HEK293 (cell line): Measurements from ENCODE around the gene GFOD1.

ENCODE experiments used
- CTCF ChIA-PET: fragments of 350-600 bp; formaldehyde crosslinking; extraction: SDS; loops from one replicate; lab custom pipeline; 2021; ENCODE audit warnings: antibody characterized with exemption; lab: Yijun Ruan, JAX
- POLR2A ChIA-PET: fragments of 300-600 bp; formaldehyde crosslinking; extraction: SDS; loops from one replicate; lab custom pipeline; 2020; ENCODE audit warnings: antibody characterized with exemption, inconsistent platforms; lab: Yijun Ruan, JAX
- H3K27ac ChIP-seq: fragments of 200-500 bp; sonication (Bioruptor generic); 2 replicates; pipeline ENCODE4 v1.5.1; 2014; ENCODE audit warnings: low read depth, low read length, control low read depth, inconsistent platforms; ENCODE audit errors: extremely low read depth
- H3K36me3 ChIP-seq, 2 experiments: fragments of 200-500 bp in 1 of 2; sonication (Bioruptor generic) in 1 of 2; 1 replicate in 1 of 2; 2 replicates in 1 of 2; pipeline ENCODE4 v1.5.1; 2014 to 2017; ENCODE audit warnings: inconsistent platforms in 2 of 2, low read length in 2 of 2; ENCODE audit not compliant: control insufficient read depth in 2 of 2, insufficient read depth in 1 of 2
- H3K4me1 ChIP-seq: fragments of 200-500 bp; sonication (Bioruptor generic); 2 replicates; pipeline ENCODE4 v1.5.1; 2014; ENCODE audit warnings: mild to moderate bottlenecking, low read length, inconsistent platforms; ENCODE audit not compliant: control insufficient read depth, insufficient read depth
- H3K4me3 ChIP-seq: 2 replicates; pipeline ENCODE4 v1.5.1; 2011; ENCODE audit warnings: low read depth, mild to moderate bottlenecking, control low read depth, low read length, moderate library complexity
- H3K9me3 ChIP-seq: fragments of 200-500 bp; sonication (Bioruptor generic); 2 replicates; pipeline ENCODE4 v1.5.1; 2014; ENCODE audit warnings: low read depth, low read length, inconsistent platforms; ENCODE audit not compliant: control insufficient read depth, insufficient read depth
- KLF7 ChIP-seq: fragments of 450-650 bp; formaldehyde crosslinking; IDR thresholded peaks from 2 replicates; pipeline ENCODE4 v1.5.1; 2016; ENCODE audit warnings: missing biosample characterization, missing genetic modification characterization, borderline replicate concordance
- KLF9 ChIP-seq: fragments of 450-650 bp; formaldehyde crosslinking; IDR thresholded peaks from 2 replicates; pipeline ENCODE4 v1.5.1; 2016; ENCODE audit warnings: missing biosample characterization, missing genetic modification characterization, low read depth
- PRDM1 ChIP-seq: fragments of 450-650 bp; formaldehyde crosslinking; IDR thresholded peaks from 2 replicates; pipeline ENCODE4; 2016; ENCODE audit warnings: missing biosample characterization, missing genetic modification characterization
- ZFP3 ChIP-seq: fragments of 450-650 bp; formaldehyde crosslinking; IDR thresholded peaks from 2 replicates; pipeline ENCODE4 v1.5.1; 2016; ENCODE audit warnings: low read depth, missing biosample characterization, missing genetic modification characterization
- ZFP37 ChIP-seq: fragments of 450-650 bp; formaldehyde crosslinking; IDR thresholded peaks from 2 replicates; pipeline ENCODE4 v1.5.1; 2016; ENCODE audit warnings: missing biosample characterization, missing genetic modification characterization
- ZNF112 ChIP-seq: fragments of 450-650 bp; formaldehyde crosslinking; IDR thresholded peaks from 2 replicates; pipeline ENCODE4 v1.5.0; 2017; ENCODE audit warnings: missing biosample characterization, missing genetic modification characterization
- ZNF121 ChIP-seq: fragments of 450-650 bp; formaldehyde crosslinking; IDR thresholded peaks from 2 replicates; pipeline ENCODE4 v1.5.1; 2016; ENCODE audit warnings: missing biosample characterization, missing genetic modification characterization
- ZNF138 ChIP-seq: fragments of 450-650 bp; formaldehyde crosslinking; IDR thresholded peaks from 2 replicates; pipeline ENCODE4 v1.5.1; 2016; ENCODE audit warnings: missing biosample characterization, missing genetic modification characterization, borderline replicate concordance
- ZNF416 ChIP-seq: fragments of 450-650 bp; formaldehyde crosslinking; IDR thresholded peaks from 2 replicates; pipeline ENCODE4 v1.5.1; 2016; ENCODE audit warnings: missing biosample characterization, missing genetic modification characterization
- ZNF529 ChIP-seq: fragments of 450-650 bp; formaldehyde crosslinking; IDR thresholded peaks from 2 replicates; pipeline ENCODE4 v1.5.1; 2017; ENCODE audit warnings: missing genetic modification characterization, missing biosample characterization; ENCODE audit not compliant: insufficient replicate concordance
- ZNF548 ChIP-seq: fragments of 450-650 bp; formaldehyde crosslinking; IDR thresholded peaks from 2 replicates; pipeline ENCODE4 v1.5.1; 2016; ENCODE audit warnings: missing biosample characterization, missing genetic modification characterization
- ZNF585B ChIP-seq: fragments of 450-650 bp; formaldehyde crosslinking; IDR thresholded peaks from 2 replicates; pipeline ENCODE4 v1.5.1; 2016; ENCODE audit warnings: missing biosample characterization, missing genetic modification characterization
- ZNF623 ChIP-seq: fragments of 450-650 bp; formaldehyde crosslinking; IDR thresholded peaks from 2 replicates; pipeline ENCODE4 v1.5.1; 2016; ENCODE audit warnings: missing biosample characterization, missing genetic modification characterization
- ZNF624 ChIP-seq: fragments of 450-650 bp; formaldehyde crosslinking; IDR thresholded peaks from 2 replicates; pipeline ENCODE4 v1.5.1; 2017; ENCODE audit warnings: missing biosample characterization, missing genetic modification characterization
- ZNF626 ChIP-seq: fragments of 450-650 bp; sonication (Bioruptor Pico); formaldehyde crosslinking; IDR thresholded peaks from 2 replicates; pipeline ENCODE4 v1.5.1; 2018; ENCODE audit warnings: missing biosample characterization, missing genetic modification characterization, inconsistent platforms
- ZNF76 ChIP-seq: fragments of 450-650 bp; formaldehyde crosslinking; IDR thresholded peaks from 2 replicates; pipeline ENCODE4; 2016; ENCODE audit warnings: low read depth, missing biosample characterization, missing genetic modification characterization, borderline replicate concordance
- TF ChIP-seq, protein P1 (sequence below): fragments of 450-650 bp; formaldehyde crosslinking; IDR thresholded peaks from 2 replicates; pipeline ENCODE4 v1.5.1; 2017; ENCODE audit warnings: missing biosample characterization, missing genetic modification characterization
- TF ChIP-seq, protein P2 (sequence below): fragments of 450-650 bp; IDR thresholded peaks from 2 replicates; pipeline ENCODE4 v1.5.1; 2018; ENCODE audit warnings: missing biosample characterization, missing genetic modification characterization
- TF ChIP-seq, protein P3 (sequence below): fragments of 450-650 bp; formaldehyde crosslinking; IDR thresholded peaks from 2 replicates; pipeline ENCODE4 v1.5.1; 2016; ENCODE audit warnings: missing biosample characterization, missing genetic modification characterization
- TF ChIP-seq, protein P4 (sequence below): fragments of 450-650 bp; formaldehyde crosslinking; IDR thresholded peaks from 2 replicates; pipeline ENCODE4 v1.5.1; 2016; ENCODE audit warnings: missing biosample characterization, missing genetic modification characterization, low read depth
- TF ChIP-seq, protein P5 (sequence below): fragments of 450-650 bp; formaldehyde crosslinking; IDR thresholded peaks from 2 replicates; pipeline ENCODE4 v1.5.1; 2016; ENCODE audit warnings: missing biosample characterization, missing genetic modification characterization
- TF ChIP-seq, protein P6 (sequence below): fragments of 450-650 bp; formaldehyde crosslinking; IDR thresholded peaks from 2 replicates; pipeline ENCODE4 v1.5.1; 2016; ENCODE audit warnings: missing biosample characterization, missing genetic modification characterization
- TF ChIP-seq, protein P7 (sequence below): fragments of 450-650 bp; formaldehyde crosslinking; IDR thresholded peaks from 2 replicates; pipeline ENCODE4 v1.5.1; 2017; ENCODE audit warnings: missing biosample characterization, missing genetic modification characterization

GFOD1 gene

DNA sequence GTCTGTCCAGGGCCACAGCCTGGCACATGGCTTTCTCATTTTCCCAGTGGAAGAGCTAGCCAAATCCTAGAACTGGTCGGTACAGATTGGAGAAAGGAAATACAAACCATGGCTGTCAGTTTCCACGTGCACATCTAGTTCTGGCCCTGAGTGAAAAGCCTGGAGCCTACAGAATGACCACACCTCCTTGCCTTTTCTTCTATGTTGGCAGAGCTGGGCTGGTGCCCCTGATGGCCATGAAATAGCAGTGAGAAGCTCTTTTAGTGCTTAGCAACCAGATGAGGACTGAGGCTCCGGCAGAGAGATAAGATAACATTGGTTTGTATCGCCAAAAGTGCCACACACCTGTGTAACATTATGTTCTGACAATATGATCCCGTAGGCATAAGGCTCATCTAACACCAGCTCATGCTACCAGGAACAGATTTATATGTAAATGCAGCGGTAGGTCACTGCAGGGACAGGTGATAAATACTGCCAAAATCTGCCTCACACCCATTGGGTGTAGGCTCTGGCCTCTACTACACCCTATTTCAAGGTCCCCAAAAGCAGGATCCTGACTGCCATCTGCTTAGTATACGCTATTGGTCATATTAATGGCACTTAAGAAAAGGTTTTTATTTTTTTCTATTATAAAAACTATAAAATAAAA is 119.2 kb downstream of the GFOD1 start (continued):
- TF ChIP-seq ZNF585B (tag by site-specific recombination) (no peak), ZNF529 (tag by site-specific recombination) (no peak), KLF7 (tag by site-specific recombination) (no peak)
- TF ChIP-seq, protein P1, sequence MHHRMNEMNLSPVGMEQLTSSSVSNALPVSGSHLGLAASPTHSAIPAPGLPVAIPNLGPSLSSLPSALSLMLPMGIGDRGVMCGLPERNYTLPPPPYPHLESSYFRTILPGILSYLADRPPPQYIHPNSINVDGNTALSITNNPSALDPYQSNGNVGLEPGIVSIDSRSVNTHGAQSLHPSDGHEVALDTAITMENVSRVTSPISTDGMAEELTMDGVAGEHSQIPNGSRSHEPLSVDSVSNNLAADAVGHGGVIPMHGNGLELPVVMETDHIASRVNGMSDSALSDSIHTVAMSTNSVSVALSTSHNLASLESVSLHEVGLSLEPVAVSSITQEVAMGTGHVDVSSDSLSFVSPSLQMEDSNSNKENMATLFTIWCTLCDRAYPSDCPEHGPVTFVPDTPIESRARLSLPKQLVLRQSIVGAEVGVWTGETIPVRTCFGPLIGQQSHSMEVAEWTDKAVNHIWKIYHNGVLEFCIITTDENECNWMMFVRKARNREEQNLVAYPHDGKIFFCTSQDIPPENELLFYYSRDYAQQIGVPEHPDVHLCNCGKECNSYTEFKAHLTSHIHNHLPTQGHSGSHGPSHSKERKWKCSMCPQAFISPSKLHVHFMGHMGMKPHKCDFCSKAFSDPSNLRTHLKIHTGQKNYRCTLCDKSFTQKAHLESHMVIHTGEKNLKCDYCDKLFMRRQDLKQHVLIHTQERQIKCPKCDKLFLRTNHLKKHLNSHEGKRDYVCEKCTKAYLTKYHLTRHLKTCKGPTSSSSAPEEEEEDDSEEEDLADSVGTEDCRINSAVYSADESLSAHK (tag by site-specific recombination): no peak
- TF ChIP-seq, protein P2, sequence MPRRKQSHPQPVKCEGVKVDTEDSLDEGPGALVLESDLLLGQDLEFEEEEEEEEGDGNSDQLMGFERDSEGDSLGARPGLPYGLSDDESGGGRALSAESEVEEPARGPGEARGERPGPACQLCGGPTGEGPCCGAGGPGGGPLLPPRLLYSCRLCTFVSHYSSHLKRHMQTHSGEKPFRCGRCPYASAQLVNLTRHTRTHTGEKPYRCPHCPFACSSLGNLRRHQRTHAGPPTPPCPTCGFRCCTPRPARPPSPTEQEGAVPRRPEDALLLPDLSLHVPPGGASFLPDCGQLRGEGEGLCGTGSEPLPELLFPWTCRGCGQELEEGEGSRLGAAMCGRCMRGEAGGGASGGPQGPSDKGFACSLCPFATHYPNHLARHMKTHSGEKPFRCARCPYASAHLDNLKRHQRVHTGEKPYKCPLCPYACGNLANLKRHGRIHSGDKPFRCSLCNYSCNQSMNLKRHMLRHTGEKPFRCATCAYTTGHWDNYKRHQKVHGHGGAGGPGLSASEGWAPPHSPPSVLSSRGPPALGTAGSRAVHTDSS (tag by site-specific recombination): no peak
- TF ChIP-seq, all 188 proteins: peak for 0

DNA sequence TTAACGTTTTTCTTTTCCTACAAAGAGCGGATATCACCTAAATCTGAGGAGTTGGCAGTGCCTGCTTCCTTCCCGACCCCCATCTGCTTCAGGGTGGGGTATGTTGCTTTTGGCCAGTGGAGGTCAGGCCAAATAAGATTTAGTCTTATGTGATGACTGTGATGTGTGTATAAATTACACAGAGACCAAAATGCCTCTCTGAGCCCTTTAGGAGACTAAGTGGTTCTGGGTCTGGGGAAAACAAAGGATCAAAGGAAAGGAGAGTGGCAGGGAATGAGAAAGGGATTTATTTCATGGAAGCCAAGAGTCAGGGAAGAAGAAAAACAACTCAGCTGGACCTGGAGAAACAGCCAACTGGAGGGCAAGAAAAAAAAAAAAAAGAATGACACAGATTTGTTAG is 120.0 kb downstream of the GFOD1 start:
- TF ChIP-seq, protein P3, sequence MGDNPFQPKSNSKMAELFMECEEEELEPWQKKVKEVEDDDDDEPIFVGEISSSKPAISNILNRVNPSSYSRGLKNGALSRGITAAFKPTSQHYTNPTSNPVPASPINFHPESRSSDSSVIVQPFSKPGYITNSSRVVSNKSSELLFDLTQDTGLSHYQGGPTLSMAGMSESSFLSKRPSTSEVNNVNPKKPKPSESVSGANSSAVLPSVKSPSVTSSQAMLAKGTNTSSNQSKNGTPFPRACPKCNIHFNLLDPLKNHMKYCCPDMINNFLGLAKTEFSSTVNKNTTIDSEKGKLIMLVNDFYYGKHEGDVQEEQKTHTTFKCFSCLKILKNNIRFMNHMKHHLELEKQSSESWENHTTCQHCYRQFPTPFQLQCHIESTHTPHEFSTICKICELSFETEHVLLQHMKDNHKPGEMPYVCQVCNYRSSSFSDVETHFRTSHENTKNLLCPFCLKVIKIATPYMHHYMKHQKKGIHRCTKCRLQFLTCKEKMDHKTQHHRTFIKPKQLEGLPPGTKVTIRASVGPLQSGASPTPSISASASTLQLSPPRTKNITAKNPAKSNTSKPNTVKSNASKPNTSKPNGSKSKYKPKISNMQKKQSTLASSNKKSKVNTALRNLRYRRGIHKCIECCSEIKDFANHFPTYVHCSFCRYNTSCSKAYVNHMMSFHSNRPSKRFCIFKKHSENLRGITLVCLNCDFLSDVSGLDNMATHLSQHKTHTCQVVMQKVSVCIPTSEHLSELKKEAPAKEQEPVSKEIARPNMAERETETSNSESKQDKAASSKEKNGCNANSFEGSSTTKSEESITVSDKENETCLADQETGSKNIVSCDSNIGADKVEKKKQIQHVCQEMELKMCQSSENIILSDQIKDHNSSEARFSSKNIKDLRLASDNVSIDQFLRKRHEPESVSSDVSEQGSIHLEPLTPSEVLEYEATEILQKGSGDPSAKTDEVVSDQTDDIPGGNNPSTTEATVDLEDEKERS (tag by site-specific recombination): no peak
- TF ChIP-seq, protein P4, sequence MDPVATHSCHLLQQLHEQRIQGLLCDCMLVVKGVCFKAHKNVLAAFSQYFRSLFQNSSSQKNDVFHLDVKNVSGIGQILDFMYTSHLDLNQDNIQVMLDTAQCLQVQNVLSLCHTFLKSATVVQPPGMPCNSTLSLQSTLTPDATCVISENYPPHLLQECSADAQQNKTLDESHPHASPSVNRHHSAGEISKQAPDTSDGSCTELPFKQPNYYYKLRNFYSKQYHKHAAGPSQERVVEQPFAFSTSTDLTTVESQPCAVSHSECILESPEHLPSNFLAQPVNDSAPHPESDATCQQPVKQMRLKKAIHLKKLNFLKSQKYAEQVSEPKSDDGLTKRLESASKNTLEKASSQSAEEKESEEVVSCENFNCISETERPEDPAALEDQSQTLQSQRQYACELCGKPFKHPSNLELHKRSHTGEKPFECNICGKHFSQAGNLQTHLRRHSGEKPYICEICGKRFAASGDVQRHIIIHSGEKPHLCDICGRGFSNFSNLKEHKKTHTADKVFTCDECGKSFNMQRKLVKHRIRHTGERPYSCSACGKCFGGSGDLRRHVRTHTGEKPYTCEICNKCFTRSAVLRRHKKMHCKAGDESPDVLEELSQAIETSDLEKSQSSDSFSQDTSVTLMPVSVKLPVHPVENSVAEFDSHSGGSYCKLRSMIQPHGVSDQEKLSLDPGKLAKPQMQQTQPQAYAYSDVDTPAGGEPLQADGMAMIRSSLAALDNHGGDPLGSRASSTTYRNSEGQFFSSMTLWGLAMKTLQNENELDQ (tag by site-specific recombination): no peak
- TF ChIP-seq ZNF138 (tag by site-specific recombination) (no peak), ZNF121 (no peak), ZNF624 (tag by site-specific recombination) (no peak), ZNF416 (tag by site-specific recombination) (no peak), ZNF623 (tag by site-specific recombination) (no peak), ZNF76 (no peak), ZNF112 (tag by site-specific recombination) (no peak), PRDM1 (no peak), KLF7 (tag by site-specific recombination) (no peak), ZFP37 (tag by site-specific recombination) (no peak), ZNF548 (tag by site-specific recombination) (no peak), KLF9 (tag by site-specific recombination) (no peak), ZNF626 (tag by site-specific recombination) (no peak), ZFP3 (tag by site-specific recombination) (no peak)
- TF ChIP-seq, protein P5, sequence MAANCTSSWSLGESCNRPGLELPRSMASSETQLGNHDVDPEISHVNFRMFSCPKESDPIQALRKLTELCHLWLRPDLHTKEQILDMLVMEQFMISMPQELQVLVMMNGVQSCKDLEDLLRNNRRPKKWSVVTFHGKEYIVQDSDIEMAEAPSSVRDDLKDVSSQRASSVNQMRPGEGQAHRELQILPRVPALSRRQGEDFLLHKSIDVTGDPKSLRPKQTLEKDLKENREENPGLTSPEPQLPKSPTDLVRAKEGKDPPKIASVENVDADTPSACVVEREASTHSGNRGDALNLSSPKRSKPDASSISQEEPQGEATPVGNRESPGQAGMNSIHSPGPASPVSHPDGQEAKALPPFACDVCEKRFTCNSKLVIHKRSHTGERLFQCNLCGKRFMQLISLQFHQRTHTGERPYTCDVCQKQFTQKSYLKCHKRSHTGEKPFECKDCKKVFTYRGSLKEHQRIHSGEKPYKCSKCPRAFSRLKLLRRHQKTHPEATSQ: no peak
- TF ChIP-seq, protein P6, sequence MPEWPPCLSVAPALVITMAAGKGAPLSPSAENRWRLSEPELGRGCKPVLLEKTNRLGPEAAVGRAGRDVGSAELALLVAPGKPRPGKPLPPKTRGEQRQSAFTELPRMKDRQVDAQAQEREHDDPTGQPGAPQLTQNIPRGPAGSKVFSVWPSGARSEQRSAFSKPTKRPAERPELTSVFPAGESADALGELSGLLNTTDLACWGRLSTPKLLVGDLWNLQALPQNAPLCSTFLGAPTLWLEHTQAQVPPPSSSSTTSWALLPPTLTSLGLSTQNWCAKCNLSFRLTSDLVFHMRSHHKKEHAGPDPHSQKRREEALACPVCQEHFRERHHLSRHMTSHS: no peak
- TF ChIP-seq, protein P7, sequence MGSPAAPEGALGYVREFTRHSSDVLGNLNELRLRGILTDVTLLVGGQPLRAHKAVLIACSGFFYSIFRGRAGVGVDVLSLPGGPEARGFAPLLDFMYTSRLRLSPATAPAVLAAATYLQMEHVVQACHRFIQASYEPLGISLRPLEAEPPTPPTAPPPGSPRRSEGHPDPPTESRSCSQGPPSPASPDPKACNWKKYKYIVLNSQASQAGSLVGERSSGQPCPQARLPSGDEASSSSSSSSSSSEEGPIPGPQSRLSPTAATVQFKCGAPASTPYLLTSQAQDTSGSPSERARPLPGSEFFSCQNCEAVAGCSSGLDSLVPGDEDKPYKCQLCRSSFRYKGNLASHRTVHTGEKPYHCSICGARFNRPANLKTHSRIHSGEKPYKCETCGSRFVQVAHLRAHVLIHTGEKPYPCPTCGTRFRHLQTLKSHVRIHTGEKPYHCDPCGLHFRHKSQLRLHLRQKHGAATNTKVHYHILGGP (tag by site-specific recombination): no peak
- TF ChIP-seq, all 188 proteins: peak for 0

More for the DNA sequence above, 120.0 kb downstream of the GFOD1 start:
- H3K4me3 ChIP-seq: no peak overlapping the region
- no peak overlapping the region for H3K27ac ChIP-seq
- H3K36me3 ChIP-seq: peaks cover 0 to 8% of the 10 kb centered on the region in 2 experiments; a peak in 2 of 3 replicates
- no peaks in the 10 kb centered on the region for H3K9me3 ChIP-seq
- H3K4me1 ChIP-seq: peaks cover 8% of the 10 kb centered on the region
- ChIA-PET POLR2A (no interaction called here), CTCF (no interaction called here)
